Measurements from ENCODE around the gene GMPR.

DNA sequence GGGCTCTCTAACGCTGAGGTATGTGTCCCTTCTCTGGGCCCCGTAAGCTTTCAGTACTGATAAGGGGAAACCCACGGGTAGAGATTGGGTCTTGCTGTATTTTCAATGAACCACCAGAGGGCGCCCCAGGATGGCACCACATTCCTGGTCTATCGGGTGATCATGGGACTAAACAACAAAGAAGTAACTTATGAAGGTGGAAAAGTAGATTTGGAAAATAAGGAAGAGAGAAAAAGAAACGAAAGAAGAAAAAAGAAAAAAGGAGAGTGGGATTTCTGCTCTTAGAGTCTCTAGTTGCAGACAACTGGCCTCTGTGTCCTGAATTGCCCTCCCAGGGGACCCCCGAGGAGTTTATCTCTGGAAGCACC is 93.8 kb downstream of the GMPR start:
- TF ChIP-seq EZH2 (IDR thresholded peaks at IDR 0.05; ENCODE audit: low read length) = no peak
- TF ChIP-seq, protein P1, sequence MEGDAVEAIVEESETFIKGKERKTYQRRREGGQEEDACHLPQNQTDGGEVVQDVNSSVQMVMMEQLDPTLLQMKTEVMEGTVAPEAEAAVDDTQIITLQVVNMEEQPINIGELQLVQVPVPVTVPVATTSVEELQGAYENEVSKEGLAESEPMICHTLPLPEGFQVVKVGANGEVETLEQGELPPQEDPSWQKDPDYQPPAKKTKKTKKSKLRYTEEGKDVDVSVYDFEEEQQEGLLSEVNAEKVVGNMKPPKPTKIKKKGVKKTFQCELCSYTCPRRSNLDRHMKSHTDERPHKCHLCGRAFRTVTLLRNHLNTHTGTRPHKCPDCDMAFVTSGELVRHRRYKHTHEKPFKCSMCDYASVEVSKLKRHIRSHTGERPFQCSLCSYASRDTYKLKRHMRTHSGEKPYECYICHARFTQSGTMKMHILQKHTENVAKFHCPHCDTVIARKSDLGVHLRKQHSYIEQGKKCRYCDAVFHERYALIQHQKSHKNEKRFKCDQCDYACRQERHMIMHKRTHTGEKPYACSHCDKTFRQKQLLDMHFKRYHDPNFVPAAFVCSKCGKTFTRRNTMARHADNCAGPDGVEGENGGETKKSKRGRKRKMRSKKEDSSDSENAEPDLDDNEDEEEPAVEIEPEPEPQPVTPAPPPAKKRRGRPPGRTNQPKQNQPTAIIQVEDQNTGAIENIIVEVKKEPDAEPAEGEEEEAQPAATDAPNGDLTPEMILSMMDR (optimal IDR thresholded peaks at IDR 0.05 in 1 of 3, IDR thresholded peaks at IDR 0.05 in 1 of 3, conservative IDR thresholded peaks at IDR 0.05 in 1 of 3; ENCODE audit: extremely low read depth in 1 of 3, insufficient read depth in 2 of 3, low read length in 3 of 3) = peak; percentile 77 to 89 (median 89)

Data from keratinocyte (primary cell).